HG02610 (cell line): ENCODE data around the gene CYP1B1.
"Not testable (repeated sequence)": the region's sequence is repeated elsewhere in the genome, so short reads cannot be mapped to it uniquely, and the experiment has no call there.

Source experiments
- ATAC-seq: cut with Tn5 transposase; IDR thresholded peaks from one replicate; pipeline ENCODE4 v1.9.1; 2021; ENCODE audit warnings: mild to moderate bottlenecking, moderate library complexity; ENCODE audit not compliant: unreplicated experiment

The CYP1B1 gene

GRCh38 chr2:38099099-38100028, 23.4 kb upstream of the CYP1B1 start:
- no peak for ATAC-seq

- ATAC-seq, result no peak
Measured at GRCh38 chr2:38098421-38099098, 22.6 kb upstream of the CYP1B1 start.

- no peak for ATAC-seq
Measured at GRCh38 chr2:38097988-38098385, 22.0 kb upstream of the CYP1B1 start.

GRCh38 chr2:38097258-38097987, 21.5 kb upstream of the CYP1B1 start:
- ATAC-seq, result no peak

GRCh38 chr2:38095996-38096861, 20.3 kb upstream of the CYP1B1 start:
- peak; percentile 84 for ATAC-seq

- no peak for ATAC-seq
Measured at GRCh38 chr2:38095079-38095995, 19.4 kb upstream of the CYP1B1 start.

GRCh38 chr2:38093527-38094165, 17.7 kb upstream of the CYP1B1 start:
- ATAC-seq, result no peak

- ATAC-seq, result no peak
Measured at GRCh38 chr2:38092196-38092902, 16.4 kb upstream of the CYP1B1 start.

GRCh38 chr2:38091760-38092159, 15.8 kb upstream of the CYP1B1 start:
- ATAC-seq, result no peak

- ATAC-seq, result no peak
Measured at GRCh38 chr2:38090928-38091327, 15.0 kb upstream of the CYP1B1 start.

GRCh38 chr2:38090212-38090611, 14.3 kb upstream of the CYP1B1 start:
- ATAC-seq, result not testable (repeated sequence)

GRCh38 chr2:38085998-38086698, 10.2 kb upstream of the CYP1B1 start:
- not testable (repeated sequence) for ATAC-seq

- ATAC-seq, result not testable (repeated sequence)
Measured at GRCh38 chr2:38084556-38084955, 8.6 kb upstream of the CYP1B1 start.

- not testable (repeated sequence) for ATAC-seq
Measured at GRCh38 chr2:38082727-38083126, 6.8 kb upstream of the CYP1B1 start.

- ATAC-seq, result no peak
Measured at GRCh38 chr2:38080346-38080745, 4.4 kb upstream of the CYP1B1 start.

GRCh38 chr2:38079116-38080052, 3.4 kb upstream of the CYP1B1 start:
- ATAC-seq, result no peak

- ATAC-seq, result no peak
Measured at GRCh38 chr2:38077431-38077769, 1.4 kb upstream of the CYP1B1 start.
